Neutrophil (primary cell): ENCODE results near the gene STAB2.
A peak's percentile ranks its signal among the peaks of the same experiment; 100 is the strongest.

Experiments used
- H3K27ac ChIP-seq: fragments of 200-600 bp; sonication (generic); 2 replicates; pipeline ENCODE4 v1.5.1; 2016; ENCODE audit warnings: mild to moderate bottlenecking, moderate library complexity
- H3K27me3 ChIP-seq: fragments of 200-600 bp; sonication (generic); 2 replicates; pipeline ENCODE4 v1.6.0; 2016; ENCODE audit warnings: mild to moderate bottlenecking
- H3K36me3 ChIP-seq: fragments of 200-600 bp; sonication (generic); 2 replicates; pipeline ENCODE4 v1.5.1; 2017
- H3K4me1 ChIP-seq, 2 experiments: fragments of 200-600 bp in 1 of 2; sonication (generic) in 1 of 2; 1 replicate in 1 of 2; 2 replicates in 1 of 2; pipeline versions ENCODE4 v1.5.1 to v1.6.1; 2013 to 2016; ENCODE audit warnings: low read depth in 1 of 2, low read length in 1 of 2, mild to moderate bottlenecking in 1 of 2, moderate library complexity in 1 of 2; ENCODE audit not compliant: control insufficient read depth in 1 of 2, insufficient read depth in 1 of 2
- H3K4me3 ChIP-seq, 2 experiments: fragments of 200-600 bp in 1 of 2; sonication (generic) in 1 of 2; 1 replicate in 1 of 2; 2 replicates in 1 of 2; pipeline ENCODE4 v1.5.1; 2013 to 2016; ENCODE audit warnings: low read depth in 1 of 2, low read length in 1 of 2, mild to moderate bottlenecking in 1 of 2, moderate library complexity in 1 of 2
- H3K9me3 ChIP-seq: fragments of 200-600 bp; sonication (generic); 2 replicates; pipeline ENCODE4 v1.5.1; 2016
- CTCF ChIP-seq: fragments of 200-600 bp; sonication (generic); IDR thresholded peaks from 2 replicates; pipeline ENCODE4 v1.5.1; 2016; ENCODE audit warnings: antibody characterized with exemption

Gene STAB2

GRCh38 chr12:103696101-103696500, 109.0 kb downstream of the STAB2 start:
- H3K4me3 ChIP-seq = no peak overlapping the region
- H3K27ac ChIP-seq = no peak overlapping the region
- no peaks in the 10 kb centered on the region for H3K27me3 ChIP-seq
- no peaks in the 10 kb centered on the region for H3K9me3 ChIP-seq
- no peaks in the 10 kb centered on the region for H3K36me3 ChIP-seq
- H3K4me1 ChIP-seq = peaks cover 33 to 43% of the 10 kb centered on the region in 2 experiments
- TF ChIP-seq CTCF = no peak

- H3K36me3 ChIP-seq = no peaks in the 10 kb centered on the region
- H3K4me1 ChIP-seq = peaks cover 28 to 33% of the 10 kb centered on the region in 2 experiments
- H3K27me3 ChIP-seq = no peaks in the 10 kb centered on the region
- TF ChIP-seq CTCF = no peak
- H3K4me3 ChIP-seq = peak overlapping the region; percentile 24
- H3K27ac ChIP-seq = peak overlapping the region; percentile 85
- H3K9me3 ChIP-seq = no peaks in the 10 kb centered on the region
Measured at GRCh38 chr12:103697971-103698751, 111.1 kb downstream of the STAB2 start.

- Histone ChIP-seq H3K4me3 (peak overlapping the region; percentile 24), H3K9me3 (no peaks in the 10 kb centered on the region), H3K27me3 (no peaks in the 10 kb centered on the region), H3K4me1 (peaks cover 28 to 33% of the 10 kb centered on the region in 2 experiments), H3K36me3 (no peaks in the 10 kb centered on the region), H3K27ac (peak overlapping the region; percentile 85)
- TF ChIP-seq CTCF = no peak
Measured at GRCh38 chr12:103698752-103699560, 111.9 kb downstream of the STAB2 start.

GRCh38 chr12:103705098-103705497, 118.0 kb downstream of the STAB2 start:
- no peaks in the 10 kb centered on the region for H3K27me3 ChIP-seq
- no peak for TF ChIP-seq CTCF
- no peak overlapping the region for H3K4me3 ChIP-seq
- no peaks in the 10 kb centered on the region for H3K4me1 ChIP-seq
- no peaks in the 10 kb centered on the region for H3K36me3 ChIP-seq
- H3K27ac ChIP-seq = no peak overlapping the region
- no peaks in the 10 kb centered on the region for H3K9me3 ChIP-seq

- Histone ChIP-seq H3K4me3 (no peak overlapping the region), H3K27me3 (no peaks in the 10 kb centered on the region), H3K9me3 (no peaks in the 10 kb centered on the region), H3K27ac (no peak overlapping the region), H3K36me3 (no peaks in the 10 kb centered on the region), H3K4me1 (no peaks in the 10 kb centered on the region)
- TF ChIP-seq CTCF = no peak
Measured at GRCh38 chr12:103705927-103706326, 118.9 kb downstream of the STAB2 start.
